Fibroblast of lung (primary cell): ENCODE results near the gene RNPEP.
"Not testable (repeated sequence)": the region's sequence is repeated elsewhere in the genome, so short reads cannot be mapped to it uniquely, and the experiment has no call there.

Experiments
- EZH2 ChIP-seq: IDR thresholded peaks from 2 replicates; pipeline ENCODE4 v1.5.1; 2012; ENCODE audit warnings: low read length, control low read depth, mild to moderate bottlenecking; ENCODE audit errors: missing control alignments
- TF ChIP-seq, protein P1 (sequence below), 2 donors: IDR thresholded peaks in 1 of 2; conservative IDR thresholded peaks in 1 of 2; 1 replicate in 1 of 2; 2 replicates in 1 of 2; pipeline ENCODE4 v1.5.1; 2011 to 2012; ENCODE audit warnings: low read length in 2 of 2, control low read depth in 1 of 2, inconsistent platforms in 1 of 2, low read depth in 1 of 2, mild to moderate bottlenecking in 1 of 2

- not testable (repeated sequence) for TF ChIP-seq EZH2
- TF ChIP-seq, protein P1, sequence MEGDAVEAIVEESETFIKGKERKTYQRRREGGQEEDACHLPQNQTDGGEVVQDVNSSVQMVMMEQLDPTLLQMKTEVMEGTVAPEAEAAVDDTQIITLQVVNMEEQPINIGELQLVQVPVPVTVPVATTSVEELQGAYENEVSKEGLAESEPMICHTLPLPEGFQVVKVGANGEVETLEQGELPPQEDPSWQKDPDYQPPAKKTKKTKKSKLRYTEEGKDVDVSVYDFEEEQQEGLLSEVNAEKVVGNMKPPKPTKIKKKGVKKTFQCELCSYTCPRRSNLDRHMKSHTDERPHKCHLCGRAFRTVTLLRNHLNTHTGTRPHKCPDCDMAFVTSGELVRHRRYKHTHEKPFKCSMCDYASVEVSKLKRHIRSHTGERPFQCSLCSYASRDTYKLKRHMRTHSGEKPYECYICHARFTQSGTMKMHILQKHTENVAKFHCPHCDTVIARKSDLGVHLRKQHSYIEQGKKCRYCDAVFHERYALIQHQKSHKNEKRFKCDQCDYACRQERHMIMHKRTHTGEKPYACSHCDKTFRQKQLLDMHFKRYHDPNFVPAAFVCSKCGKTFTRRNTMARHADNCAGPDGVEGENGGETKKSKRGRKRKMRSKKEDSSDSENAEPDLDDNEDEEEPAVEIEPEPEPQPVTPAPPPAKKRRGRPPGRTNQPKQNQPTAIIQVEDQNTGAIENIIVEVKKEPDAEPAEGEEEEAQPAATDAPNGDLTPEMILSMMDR (conservative IDR thresholded peaks at IDR 0.05 in 1 of 2, IDR thresholded peaks at IDR 0.05 in 1 of 2; ENCODE audit: low read depth in 1 of 2, low read length in 2 of 2), result not testable (repeated sequence)
Measured at GRCh38 chr1:202054673-202055072, 72.2 kb downstream of the RNPEP start.
